ENCODE data around the gene ACP7. TPM values are rescaled to one million over a fixed set of nuclear protein-coding genes. Genes with fewer than 3 reads are reported as not detected.
A peak's percentile ranks its signal among the peaks of the same experiment; 100 is the strongest.

ACP7 gene
- total and polyA plus RNA-seq, 2 of the 8 experiments (the other 6 are each of a cell fraction or from before 2014, with no cell fraction given), result 0.27 to 0.50 TPM

- H2BK5ac ChIP-seq (ENCODE audit: low read depth, low read length), result peak overlapping the region; percentile 66
- H3K4ac ChIP-seq (replicated peaks; ENCODE audit: insufficient read length, low read depth, low read length), result no peak overlapping the region
- FAIRE-seq, result no peak
- H3K79me1 ChIP-seq (ENCODE audit: low read depth, low read length), result peaks cover 29% of the 10 kb centered on the region
- peak overlapping the region; percentile 89 for H2BK15ac ChIP-seq (ENCODE audit: low read length)
- no peak overlapping the region for H3K4me2 ChIP-seq (ENCODE audit: insufficient read depth in 1 of 2, low read depth in 2 of 2, low read length in 2 of 2)
- no peak overlapping the region for H4K8ac ChIP-seq (ENCODE audit: extremely low read depth, insufficient read depth, low read length)
- POLR2A ChIA-PET (ENCODE audit: partially characterized antibody), result interaction anchor here (0.8 to 1.3 kb wide), 3 partner anchors 10 to 164 kb away, joined by 3 to 7 read pairs (median 3); partner anchors contain the start of gene IFNL1
- peaks cover 12 to 97% of the 10 kb centered on the region in 2 experiments for H3K79me2 ChIP-seq (ENCODE audit: control insufficient read depth in 1 of 2, insufficient read depth in 2 of 2, low read length in 2 of 2)
- no peaks in the 10 kb centered on the region for H3K23me2 ChIP-seq (ENCODE audit: low read depth, low read length)
- H3K9me3 ChIP-seq (ENCODE audit: insufficient read depth in 2 of 2, low read depth in 1 of 2, low read length in 1 of 2), result no peaks in the 10 kb centered on the region
- CTCF ChIA-PET (ENCODE audit: partially characterized antibody), result interaction anchor here (0.5 to 1.8 kb wide), 12 partner anchors 13 to 195 kb away, joined by 3 to 9 read pairs (median 4); no protein-coding TSS in a partner anchor
- no peaks in the 10 kb centered on the region for H3K36me3 ChIP-seq (ENCODE audit: control insufficient read depth in 2 of 4, insufficient read depth in 4 of 4, low read length in 3 of 4)
- TF ChIP-seq CBX8 (IDR thresholded peaks at IDR 0.05; ENCODE audit: borderline replicate concordance, low read depth, low read length), result no peak
- no peak for TF ChIP-seq ATF2 (IDR thresholded peaks at IDR 0.05; ENCODE audit: low read length)
- TF ChIP-seq YY1 (IDR thresholded peaks at IDR 0.05; ENCODE audit: low read depth, low read length), result no peak
- no peak for TF ChIP-seq BCL11A (IDR thresholded peaks at IDR 0.05; ENCODE audit: low read depth in 2 of 2, low read length in 2 of 2)
- TF ChIP-seq POLR2A (IDR thresholded peaks at IDR 0.05; ENCODE audit: control extremely low read depth in 1 of 2, low read depth in 2 of 2, low read length in 2 of 2), result no peak
- no peak for TF ChIP-seq TEAD4 (IDR thresholded peaks at IDR 0.05; ENCODE audit: low read depth, low read length)
- no peak overlapping the region for H3K9ac ChIP-seq (replicated peaks in 1 of 4; ENCODE audit: extremely low read depth in 1 of 4, low read depth in 3 of 4, low read length in 3 of 4)
- H3K23ac ChIP-seq (ENCODE audit: insufficient read length), result no peak overlapping the region
- peak overlapping the region; percentile 66; the same call in 1 of the 2 replicates for H2AK5ac ChIP-seq (ENCODE audit: low read depth, low read length)
- H3K27ac ChIP-seq (ENCODE audit: low read depth, low read length), result no peak overlapping the region
- H3K4me3 ChIP-seq (ENCODE audit: extremely low read depth in 1 of 4, insufficient read depth in 2 of 4, low read depth in 3 of 4, low read length in 4 of 4), result no peak overlapping the region
- 91% methylated on average over 20 of the region's 20 CpGs; no CpG with 5 or more reads in 1 of the 2 experiments for WGBS, 2 experiments (ENCODE audit: extremely low coverage in 1 of 2, insufficient coverage in 1 of 2, insufficient read length in 1 of 2, insufficient replicate concordance in 2 of 2, low coverage in 1 of 2, low lambda C conversion rate in 2 of 2, missing lambda C conversion rate in 1 of 2)
- H2BK20ac ChIP-seq (ENCODE audit: low read length), result 0 out of 2 replicates have a peak overlapping the region, but pooled peaks have one; percentile 66
- no peaks in the 10 kb centered on the region for H3K27me3 ChIP-seq (replicated peaks in 1 of 4; ENCODE audit: control insufficient read depth in 3 of 4, extremely low read depth in 1 of 4, insufficient read depth in 3 of 4, low read length in 3 of 4)
- peak overlapping the region; percentile 58 for H4K91ac ChIP-seq (replicated peaks; ENCODE audit: insufficient read length, low read length)
- no peak overlapping the region for H2BK120ac ChIP-seq (replicated peaks; ENCODE audit: low read depth, low read length)
- H4K5ac ChIP-seq (ENCODE audit: insufficient read length, low read depth, low read length), result no peak overlapping the region
- no peak overlapping the region for H3K56ac ChIP-seq (replicated peaks; ENCODE audit: insufficient read length, low read depth, low read length)
- H3K4me1 ChIP-seq (replicated peaks in 1 of 4; ENCODE audit: control insufficient read depth in 3 of 4, insufficient read depth in 4 of 4, low read length in 3 of 4), result peaks cover 5 to 36% (median 29%) of the 10 kb centered on the region in 4 experiments
- no peak overlapping the region; the same call in 1 of the 2 replicates for H3K18ac ChIP-seq (ENCODE audit: extremely low read depth, low read length)
- H4K20me1 ChIP-seq (replicated peaks in 1 of 2; ENCODE audit: control insufficient read depth in 1 of 2, insufficient read depth in 2 of 2, low read length in 2 of 2), result peaks cover 14 to 33% of the 10 kb centered on the region in 2 experiments
- no peak overlapping the region for H3K14ac ChIP-seq (ENCODE audit: insufficient read length)
- peak overlapping the region; percentile 77; the same call in 1 of the 2 replicates for H2BK12ac ChIP-seq (ENCODE audit: low read depth, low read length)
- no peak overlapping the region for H2AFZ ChIP-seq (ENCODE audit: low read length)
- DNase-seq (ENCODE audit: low read depth in 1 of 2, low spot score in 2 of 2), result no peak
Measured at GRCh38 chr19:39132344-39132969, 48.3 kb downstream of the ACP7 start.
